Aorta (tissue), 5 donors: Measurements from ENCODE around the gene ERBB3. TPM values are rescaled to one million over a fixed set of nuclear protein-coding genes. Genes with fewer than 3 reads are reported as not detected.

Source experiments
- ATAC-seq: fragments of 200-7000 bp; cut with Tn5 transposase; one replicate; pipeline ENCODE4 v1.9.1; 2022; ENCODE audit warnings: moderate library complexity; ENCODE audit not compliant: low FRiP score
- DNase-seq, 2 donors: peaks; one replicate each; pipeline ENCODE4 v3.0.0-alpha.2; 2020
- H3K27ac ChIP-seq, 2 donors: one replicate each; pipeline ENCODE4 v1.5.1; 2013; ENCODE audit warnings: low read length in 2 of 2, mild to moderate bottlenecking in 2 of 2, moderate library complexity in 2 of 2, control low read depth in 1 of 2, inconsistent platforms in 1 of 2, low read depth in 1 of 2
- H3K27me3 ChIP-seq, 2 donors: one replicate each; pipeline ENCODE4 v1.6.1; 2013; ENCODE audit warnings: control low read depth in 1 of 2, low read length in 1 of 2, mild to moderate bottlenecking in 1 of 2, moderate library complexity in 1 of 2; ENCODE audit not compliant: insufficient read depth in 2 of 2, control insufficient read depth in 1 of 2
- H3K36me3 ChIP-seq, 2 donors: one replicate each; pipeline ENCODE4 v1.6.1; 2013; ENCODE audit warnings: control low read depth in 1 of 2, low read length in 1 of 2, mild to moderate bottlenecking in 1 of 2; ENCODE audit not compliant: insufficient read depth in 2 of 2, control insufficient read depth in 1 of 2
- H3K4me1 ChIP-seq, 2 donors: one replicate each; pipeline ENCODE4 v1.6.1; 2013; ENCODE audit warnings: low read length in 2 of 2, control low read depth in 1 of 2, mild to moderate bottlenecking in 1 of 2, moderate library complexity in 1 of 2; ENCODE audit not compliant: insufficient read depth in 2 of 2, control insufficient read depth in 1 of 2
- H3K4me3 ChIP-seq, 2 donors: one replicate each; pipeline ENCODE4 v1.5.1; 2013; ENCODE audit warnings: low read length in 2 of 2, control low read depth in 1 of 2, mild to moderate bottlenecking in 1 of 2
- H3K9me3 ChIP-seq: one replicate; pipeline ENCODE4 v1.6.1; 2013; ENCODE audit warnings: mild to moderate bottlenecking, low read length; ENCODE audit not compliant: control insufficient read depth
- WGBS, 2 donors: extraction: QIAGEN DNeasy Blood & Tissue Kit; methylation state at CpG; one replicate each; pipeline ENCODE4 v1.1.7; 2013; 5-methylcytosine and 5-hydroxymethylcytosine counted together
- intact Hi-C, 2 donors: fragments of 100-400 bp; cut with DNase I; formaldehyde crosslinking; loops; one replicate each; pipeline versions ENCODE4 v1.14.2 to v1.15.0; 2022
- polyA plus RNA-seq, 2 donors: library from polyadenylated mRNA; stranded (reverse); fragments of 200-250 nt; gene quantifications; one replicate each; pipeline ENCODE4 v1.2.3, GENCODE V29; 2013
- total RNA-seq, 2 donors: library from RNA; stranded (reverse); fragmentation: NEBNext Ultra II Directional; extraction: Animal tissue kit (Norgen Biotek cat#: 25700); gene quantifications; one replicate each; pipeline ENCODE4 v1.2.1, GENCODE V29; 2021
- donor health status: healthy with polysubstance abuse.
- donor health status: Bipolar disorder and iron deficiency.
- donor health status: DM: no; HTN: no; CAD: no.
- donor health status: DM: no; HTN: no; CAD: no.
- donor health status: DM: yes; HTN: yes; CAD: no.

ERBB3 gene
- total and polyA plus RNA-seq, 4 donors, result 0.23 to 9.6 (median 4.2) TPM

GRCh38 chr12:56145217-56145616, 65.3 kb downstream of the ERBB3 start:
- Histone ChIP-seq H3K9me3 (no peaks in the 10 kb centered on the region), H3K4me1 (no peaks in the 10 kb centered on the region), H3K36me3 (peaks cover 0 to 14% of the 10 kb centered on the region in 2 donors), H3K27ac (no peak overlapping the region), H3K27me3 (no peaks in the 10 kb centered on the region), H3K4me3 (no peak overlapping the region)
- intact Hi-C loops, result no loop called here
- ATAC-seq (no peak), DNase-seq (no peak)
- whole genome bisulfite sequencing, 2 donors, result 77 to 89% methylated on average over 3 of the region's 3 CpGs

GRCh38 chr12:56146492-56147460, 66.8 kb downstream of the ERBB3 start:
- 43 to 44% methylated on average over 13 of the region's 13 CpGs for WGBS, 2 donors
- H3K36me3 ChIP-seq, result peaks cover 0 to 9% of the 10 kb centered on the region in 2 donors
- intact Hi-C loops, result no loop called here
- H3K27ac ChIP-seq, result no peak overlapping the region
- H3K4me3 ChIP-seq, result no peak overlapping the region
- no peaks in the 10 kb centered on the region for H3K4me1 ChIP-seq
- H3K27me3 ChIP-seq, result no peaks in the 10 kb centered on the region
- DNase-seq (no peak), ATAC-seq (no peak)
- H3K9me3 ChIP-seq, result no peaks in the 10 kb centered on the region

- 62 to 65% methylated on average over 3 of the region's 3 CpGs for WGBS, 2 donors
- intact Hi-C loops, result loop anchor here in 1 of 2 donors (2.0 kb wide), 1 partner anchor 22 kb away; the partner anchor contains the start of gene ESYT1
- H3K9me3 ChIP-seq, result no peaks in the 10 kb centered on the region
- no peaks in the 10 kb centered on the region for H3K27me3 ChIP-seq
- no peak overlapping the region for H3K27ac ChIP-seq
- H3K36me3 ChIP-seq, result no peaks in the 10 kb centered on the region
- no peak for DNase-seq
- no peaks in the 10 kb centered on the region for H3K4me1 ChIP-seq
- no peak for ATAC-seq
- H3K4me3 ChIP-seq, result no peak overlapping the region
Measured at GRCh38 chr12:56150563-56150962, 70.6 kb downstream of the ERBB3 start.

- 11 to 12% methylated on average over 12 of the region's 12 CpGs for WGBS, 2 donors
- intact Hi-C loops, result loop anchor here in 1 of 2 donors (2.0 kb wide), 1 partner anchor 23 kb away; the partner anchor contains the start of gene ESYT1
- no peaks in the 10 kb centered on the region for H3K36me3 ChIP-seq
- ATAC-seq (peak; percentile 24), DNase-seq (peak; percentile 62 to 85)
- peak overlapping the region in 1 of 2 donors; percentile 62 for H3K27ac ChIP-seq
- no peaks in the 10 kb centered on the region for H3K9me3 ChIP-seq
- H3K4me3 ChIP-seq, result peak overlapping the region; percentile 66
- no peaks in the 10 kb centered on the region for H3K4me1 ChIP-seq
- H3K27me3 ChIP-seq, result no peaks in the 10 kb centered on the region
Measured at GRCh38 chr12:56151672-56152131, 71.7 kb downstream of the ERBB3 start.

GRCh38 chr12:56152132-56152755, 72.3 kb downstream of the ERBB3 start, which contains the start of gene MYL6B:
TSS of gene MYL6B (plus strand) at chr12:56152587. CDS start at chr12:56153919, 1,332 bp downstream.
- ATAC-seq (peak; percentile 95), DNase-seq (peak; percentile 97 to 99)
- Histone ChIP-seq H3K27me3 (no peaks in the 10 kb centered on the region), H3K36me3 (no peaks in the 10 kb centered on the region), H3K27ac (peak within 1 kb of the TSS in 1 of 2 donors; percentile 62), H3K4me3 (peak within 1 kb of the TSS; percentile 66), H3K4me1 (no peaks in the 10 kb centered on the region), H3K9me3 (no peaks in the 10 kb centered on the region)
- 0% methylated on average over 37 of the region's 37 CpGs for WGBS, 2 donors
- intact Hi-C loops, result no loop called here

Other genes with a start within 250 kb of the ERBB3 start
- gene MMP19, start 237.2 kb upstream of the ERBB3 start, total RNA-seq, result 100 to 1,000 TPM in 1 of 2 donors, 10 to 100 TPM in 1; 26.4 to 144 TPM
- 10 to 100 TPM in 1 of 2 donors, 1 to 10 TPM in 1; 8.9 to 94.4 TPM for gene MMP19, start 237.2 kb upstream of the ERBB3 start, polyA plus RNA-seq
- gene PYM1, start 152.3 kb upstream of the ERBB3 start, total RNA-seq, result 10 to 100 TPM; 21.9 to 23.5 TPM
- gene PYM1, start 152.3 kb upstream of the ERBB3 start, polyA plus RNA-seq, result 10 to 100 TPM; 28.9 to 40.2 TPM
- 10 to 100 TPM; 74.1 to 86.5 TPM for gene DGKA, start 149.0 kb upstream of the ERBB3 start, total RNA-seq
- 10 to 100 TPM; 41.4 to 85.6 TPM for gene DGKA, start 149.0 kb upstream of the ERBB3 start, polyA plus RNA-seq
- 1 to 10 TPM in 1 of 2 donors, under 1 TPM in 1; 0.93 to 2.0 TPM for gene PMEL, start 114.1 kb upstream of the ERBB3 start, total RNA-seq
- gene PMEL, start 114.1 kb upstream of the ERBB3 start, polyA plus RNA-seq, result 1 to 10 TPM in 1 of 2 donors, under 1 TPM in 1; 0.64 to 2.9 TPM
- gene CDK2, start 113.3 kb upstream of the ERBB3 start, total RNA-seq, result 10 to 100 TPM; 29.8 to 35.5 TPM
- 10 to 100 TPM; 27.9 to 36.5 TPM for gene CDK2, start 113.3 kb upstream of the ERBB3 start, polyA plus RNA-seq
- 100 to 1,000 TPM; 115 to 126 TPM for gene RAB5B, start 106.1 kb upstream of the ERBB3 start, total RNA-seq
- gene RAB5B, start 106.1 kb upstream of the ERBB3 start, polyA plus RNA-seq, result 10 to 100 TPM; 58.4 to 86.2 TPM
- 10 to 100 TPM; 17.7 to 18.3 TPM for gene SUOX, start 82.9 kb upstream of the ERBB3 start, total RNA-seq
- 10 to 100 TPM in 1 of 2 donors, 1 to 10 TPM in 1; 6.4 to 17.6 TPM for gene SUOX, start 82.9 kb upstream of the ERBB3 start, polyA plus RNA-seq
- gene IKZF4, start 59.1 kb upstream of the ERBB3 start, total RNA-seq, result 10 to 100 TPM in 1 of 2 donors, 1 to 10 TPM in 1; 9.8 to 12.2 TPM
- 1 to 10 TPM; 1.8 to 5.3 TPM for gene IKZF4, start 59.1 kb upstream of the ERBB3 start, polyA plus RNA-seq
- 10 to 100 TPM; 40.5 to 69.1 TPM for gene RPS26, start 38.2 kb upstream of the ERBB3 start, total RNA-seq
- gene RPS26, start 38.2 kb upstream of the ERBB3 start, polyA plus RNA-seq, result 1,000 to 10,000 TPM in 1 of 2 donors, 100 to 1,000 TPM in 1; 973 to 1,454 TPM
- gene PA2G4, start 24.4 kb downstream of the ERBB3 start, total RNA-seq, result 10 to 100 TPM; 59.9 to 63.5 TPM
- 10 to 100 TPM; 79.6 to 80.8 TPM for gene PA2G4, start 24.4 kb downstream of the ERBB3 start, polyA plus RNA-seq
- gene RPL41, start 36.5 kb downstream of the ERBB3 start, total RNA-seq, result 1,000 to 10,000 TPM; 2,225 to 2,370 TPM
- 1,000 to 10,000 TPM; 5,850 to 7,278 TPM for gene RPL41, start 36.5 kb downstream of the ERBB3 start, polyA plus RNA-seq
- gene ZC3H10, start 38.1 kb downstream of the ERBB3 start, total RNA-seq, result 1 to 10 TPM; 8.9 to 9.6 TPM
- gene ZC3H10, start 38.1 kb downstream of the ERBB3 start, polyA plus RNA-seq, result 1 to 10 TPM; 1.8 to 3.1 TPM
- 100 to 1,000 TPM; 103 to 106 TPM for gene ESYT1, start 48.1 kb downstream of the ERBB3 start, total RNA-seq
- gene ESYT1, start 48.1 kb downstream of the ERBB3 start, polyA plus RNA-seq, result 10 to 100 TPM; 27.0 to 54.6 TPM
- gene MYL6B, start 72.4 kb downstream of the ERBB3 start, total RNA-seq, result 10 to 100 TPM; 30.2 to 34.2 TPM
- 100 to 1,000 TPM in 1 of 2 donors, 10 to 100 TPM in 1; 66.6 to 101 TPM for gene MYL6B, start 72.4 kb downstream of the ERBB3 start, polyA plus RNA-seq
- 1,000 to 10,000 TPM; 1,811 to 3,292 TPM for gene MYL6, start 78.2 kb downstream of the ERBB3 start, total RNA-seq
- 1,000 to 10,000 TPM; 5,914 to 7,311 TPM for gene MYL6, start 78.2 kb downstream of the ERBB3 start, polyA plus RNA-seq
- 100 to 1,000 TPM; 118 to 140 TPM for gene SMARCC2, start 109.3 kb downstream of the ERBB3 start, total RNA-seq
- gene SMARCC2, start 109.3 kb downstream of the ERBB3 start, polyA plus RNA-seq, result 10 to 100 TPM; 45.0 to 56.2 TPM
- 10 to 100 TPM; 50.9 to 61.4 TPM for gene RNF41, start 141.8 kb downstream of the ERBB3 start, total RNA-seq
- gene RNF41, start 141.8 kb downstream of the ERBB3 start, polyA plus RNA-seq, result 10 to 100 TPM; 32.9 to 39.3 TPM
- gene NABP2, start 144.2 kb downstream of the ERBB3 start, total RNA-seq, result 10 to 100 TPM; 18.6 to 19.7 TPM
- 10 to 100 TPM; 25.7 to 28.6 TPM for gene NABP2, start 144.2 kb downstream of the ERBB3 start, polyA plus RNA-seq
- gene SLC39A5, start 149.9 kb downstream of the ERBB3 start, total RNA-seq, result not detected
- gene SLC39A5, start 149.9 kb downstream of the ERBB3 start, polyA plus RNA-seq, result 10 to 100 TPM in 1 of 2 donors, 1 to 10 TPM in 1; 1.1 to 21.4 TPM
- gene ANKRD52, start 178.2 kb downstream of the ERBB3 start, total RNA-seq, result 10 to 100 TPM; 30.5 to 37.9 TPM
- gene ANKRD52, start 178.2 kb downstream of the ERBB3 start, polyA plus RNA-seq, result 1 to 10 TPM; 4.4 to 9.3 TPM
- 10 to 100 TPM; 11.1 to 11.2 TPM for gene COQ10A, start 186.8 kb downstream of the ERBB3 start, total RNA-seq
- gene COQ10A, start 186.8 kb downstream of the ERBB3 start, polyA plus RNA-seq, result 10 to 100 TPM; 11.9 to 18.9 TPM
- gene CS, start 220.2 kb downstream of the ERBB3 start, total RNA-seq, result 100 to 1,000 TPM; 103 to 104 TPM
- gene CS, start 220.2 kb downstream of the ERBB3 start, polyA plus RNA-seq, result 10 to 100 TPM; 49.5 to 56.3 TPM
- gene CNPY2, start 235.8 kb downstream of the ERBB3 start, total RNA-seq, result 10 to 100 TPM; 72.2 to 92.0 TPM
- gene CNPY2, start 235.8 kb downstream of the ERBB3 start, polyA plus RNA-seq, result 100 to 1,000 TPM in 1 of 2 donors, 10 to 100 TPM in 1; 96.2 to 149 TPM